ENCODE data around the gene SOX18. TPM values are rescaled to one million over a fixed set of nuclear protein-coding genes. Genes with fewer than 3 reads are reported as not detected.

SOX18 gene
- total and polyA plus RNA-seq, 2 of the 13 experiments (the other 11 are each of a cell fraction or from before 2014, with no cell fraction given): 1.6 to 1.9 TPM

- TF ChIP-seq ZNF513 (CRISPR knock-in tag; conservative IDR thresholded peaks at IDR 0.05) (no peak; the same call in 1 of the 2 replicates), ZNF124 (CRISPR knock-in tag; IDR thresholded peaks at IDR 0.05) (peak; percentile 46), SIX1 (CRISPR knock-in tag; IDR thresholded peaks at IDR 0.05; ENCODE audit: borderline replicate concordance) (no peak; the same call in 1 of the 2 replicates), ZNF775 (CRISPR knock-in tag; IDR thresholded peaks at IDR 0.05; ENCODE audit: borderline replicate concordance) (peak; percentile 63; the same call in 1 of the 2 replicates), E2F2 (CRISPR knock-in tag; IDR thresholded peaks at IDR 0.05; ENCODE audit: borderline replicate concordance) (0 out of 2 replicates have a peak, but pooled peaks have one; percentile 55), HDAC1 (CRISPR knock-in tag; IDR thresholded peaks at IDR 0.05) (peak; percentile 57; the same call in 1 of the 2 replicates), ZNF616 (CRISPR knock-in tag; IDR thresholded peaks at IDR 0.05; ENCODE audit: low read depth) (peak; percentile 43; the same call in 1 of the 2 replicates), ZSCAN31 (CRISPR knock-in tag; IDR thresholded peaks at IDR 0.05; ENCODE audit: low read depth) (peak; percentile 48; the same call in 1 of the 2 replicates), ZNF83 (CRISPR knock-in tag; IDR thresholded peaks at IDR 0.05; ENCODE audit: borderline replicate concordance) (no peak), CHD4 (IDR thresholded peaks at IDR 0.05; ENCODE audit: borderline replicate concordance, low read length) (no peak), XBP1 (CRISPR knock-in tag; IDR thresholded peaks at IDR 0.05) (0 out of 2 replicates have a peak, but pooled peaks have one; percentile 21), SNRNP70 (IDR thresholded peaks at IDR 0.05; ENCODE audit: low read depth, low read length) (no peak), MAZ (IDR thresholded peaks at IDR 0.05; ENCODE audit: borderline replicate concordance, low read depth, low read length) (0 out of 2 replicates have a peak, but pooled peaks have one; percentile 19), MAZ (CRISPR knock-in tag; IDR thresholded peaks at IDR 0.05; ENCODE audit: low read depth) (peak; percentile 84), PATZ1 (CRISPR knock-in tag; IDR thresholded peaks at IDR 0.05) (peak; percentile 90), SALL2 (CRISPR knock-in tag; IDR thresholded peaks at IDR 0.05) (no peak; the same call in none of the 2 replicates), SMAD1 (CRISPR knock-in tag; IDR thresholded peaks at IDR 0.05; ENCODE audit: borderline replicate concordance, low read depth) (peak; percentile 97), ZNF337 (CRISPR knock-in tag; IDR thresholded peaks at IDR 0.05; ENCODE audit: borderline replicate concordance, low read depth) (no peak), NCOA2 (CRISPR knock-in tag; IDR thresholded peaks at IDR 0.05) (peak; percentile 38), ZNF274 (CRISPR knock-in tag; IDR thresholded peaks at IDR 0.05) (no peak; the same call in 1 of the 2 replicates), ZNF503 (CRISPR knock-in tag; IDR thresholded peaks at IDR 0.05) (no peak), IKZF1 (IDR thresholded peaks at IDR 0.05) (no peak)
These were observed 15.9 kb upstream of the SOX18 start (continued) for GRCh38 chr20:64065062-64065973.

Data from HepG2 (cell line).